HG03558 (cell line): Measurements from ENCODE around the gene BGLAP.

ENCODE experiments used
- ATAC-seq: cut with Tn5 transposase; IDR thresholded peaks from one replicate; pipeline ENCODE4 v1.9.1; 2021; ENCODE audit warnings: moderate number of reproducible peaks; ENCODE audit not compliant: unreplicated experiment; ENCODE audit errors: extremely low read depth

The BGLAP gene

DNA sequence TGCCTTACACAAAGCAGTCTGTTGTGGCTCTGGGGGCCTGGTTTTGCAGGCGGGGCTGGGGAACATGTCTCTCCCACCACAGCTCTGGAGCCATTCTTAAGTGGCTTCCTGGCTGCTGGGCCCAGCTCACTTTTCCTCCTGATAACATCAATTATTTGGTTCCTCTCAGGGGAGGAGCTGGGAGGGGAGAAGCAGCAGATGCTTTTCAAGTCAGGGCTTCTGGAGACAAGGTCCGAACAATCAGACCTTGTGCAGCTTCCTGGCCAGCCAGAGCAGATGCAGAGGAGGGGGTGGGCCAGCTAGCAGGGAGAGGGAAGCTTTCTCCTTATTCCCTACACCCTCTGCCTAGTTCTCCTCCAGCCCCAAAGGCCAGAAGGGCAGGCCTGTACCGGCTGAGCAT, 9.5 kb downstream of the BGLAP start:
- ATAC-seq = no peak

DNA sequence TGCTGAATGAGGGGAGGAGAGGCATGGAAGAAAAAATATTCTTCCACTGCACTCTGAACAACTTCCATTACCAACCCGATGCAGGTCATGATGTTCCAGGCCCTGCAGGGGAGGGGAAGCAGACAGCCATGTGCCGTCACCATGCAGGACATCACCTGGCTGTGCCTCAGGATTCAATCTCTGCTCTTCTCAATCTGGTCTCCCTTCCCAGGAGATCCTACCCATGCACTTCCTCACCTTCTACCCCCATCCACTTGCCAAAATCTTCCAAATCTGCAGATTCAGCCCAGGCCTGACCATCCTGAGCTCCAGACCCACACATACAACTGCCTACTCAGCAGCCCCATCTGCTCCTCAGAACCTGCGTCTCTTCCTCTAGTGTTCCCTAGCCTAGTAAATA, 11.7 kb downstream of the BGLAP start:
- ATAC-seq = no peak

DNA sequence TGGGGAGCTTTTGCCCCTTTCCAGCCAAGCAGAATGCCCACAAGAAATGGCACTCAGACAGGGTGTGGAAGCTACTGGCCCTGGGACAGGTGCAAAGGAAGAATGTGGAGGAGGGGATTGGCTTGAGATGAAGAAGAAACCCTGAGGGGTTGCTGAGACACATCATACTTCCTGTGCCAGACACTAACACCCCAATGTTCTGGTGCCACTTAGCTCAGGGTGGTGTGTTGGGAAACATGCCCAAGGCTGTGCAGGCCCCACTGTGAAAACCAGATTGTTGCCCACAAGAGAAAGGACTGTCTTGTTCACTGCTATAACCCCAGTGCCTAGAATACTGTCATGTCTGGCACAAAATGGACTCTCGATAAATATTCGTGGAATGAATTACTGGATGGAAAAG, 15.7 kb downstream of the BGLAP start:
- no peak for ATAC-seq

DNA sequence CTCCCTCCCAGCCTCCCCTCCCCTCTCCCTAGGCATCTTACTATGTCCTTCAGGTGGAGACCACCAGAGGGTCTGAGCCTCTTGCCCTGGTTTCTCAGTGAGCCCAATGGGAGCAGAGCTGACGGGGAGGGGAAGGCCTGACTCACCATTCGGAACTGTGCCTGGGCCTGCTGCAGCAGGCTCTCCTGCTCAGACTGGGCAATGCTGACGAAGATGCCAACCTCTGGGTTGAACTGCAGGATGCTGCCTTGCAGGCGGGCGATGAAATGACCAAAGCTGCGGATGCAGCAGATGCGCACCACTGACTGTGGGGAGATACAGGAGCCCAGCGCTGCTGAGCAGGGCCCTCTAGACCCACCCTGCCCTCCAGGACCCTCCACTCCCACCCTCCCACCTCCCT, 16.9 kb downstream of the BGLAP start:
- no peak for ATAC-seq

DNA sequence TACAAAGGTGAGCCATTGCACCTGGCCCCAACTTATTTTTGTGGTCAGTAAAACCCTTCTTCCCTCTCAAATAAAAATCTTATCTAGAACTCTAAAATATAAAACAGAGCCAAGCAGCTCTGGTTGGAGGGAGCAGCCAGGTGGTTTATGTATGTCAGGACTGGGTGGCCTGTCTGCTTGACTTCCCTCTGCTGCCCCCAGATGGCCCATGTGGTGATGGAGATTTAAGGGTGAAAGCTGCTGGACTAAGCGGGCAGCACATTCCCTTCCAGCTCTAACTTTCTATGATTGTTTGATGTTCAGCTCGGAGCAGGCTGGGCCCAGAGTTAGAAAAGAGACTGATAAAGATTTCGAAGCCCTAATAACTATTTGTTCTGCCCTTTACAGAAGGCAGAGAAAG, 17.8 kb downstream of the BGLAP start:
- ATAC-seq = no peak

DNA sequence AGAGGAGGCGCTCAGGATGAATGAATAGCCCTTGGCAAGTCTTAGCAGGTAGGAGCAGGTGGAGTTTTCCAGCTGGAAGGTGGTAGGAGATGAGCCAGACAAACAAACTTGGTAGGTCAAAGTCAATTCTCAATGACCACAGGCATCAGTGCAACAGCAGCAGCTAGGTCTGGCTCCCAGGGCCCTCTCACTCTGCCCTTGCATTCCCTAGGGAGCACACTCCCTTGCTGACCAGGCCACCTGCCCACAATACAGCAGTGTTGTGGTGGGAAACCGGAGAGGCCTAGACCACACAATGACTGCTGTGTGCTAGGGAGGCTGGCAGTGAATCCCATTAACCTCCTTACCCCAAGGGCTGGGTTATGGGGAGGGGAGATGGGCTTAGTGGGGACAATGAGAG, 18.9 kb downstream of the BGLAP start:
- no peak for ATAC-seq

DNA sequence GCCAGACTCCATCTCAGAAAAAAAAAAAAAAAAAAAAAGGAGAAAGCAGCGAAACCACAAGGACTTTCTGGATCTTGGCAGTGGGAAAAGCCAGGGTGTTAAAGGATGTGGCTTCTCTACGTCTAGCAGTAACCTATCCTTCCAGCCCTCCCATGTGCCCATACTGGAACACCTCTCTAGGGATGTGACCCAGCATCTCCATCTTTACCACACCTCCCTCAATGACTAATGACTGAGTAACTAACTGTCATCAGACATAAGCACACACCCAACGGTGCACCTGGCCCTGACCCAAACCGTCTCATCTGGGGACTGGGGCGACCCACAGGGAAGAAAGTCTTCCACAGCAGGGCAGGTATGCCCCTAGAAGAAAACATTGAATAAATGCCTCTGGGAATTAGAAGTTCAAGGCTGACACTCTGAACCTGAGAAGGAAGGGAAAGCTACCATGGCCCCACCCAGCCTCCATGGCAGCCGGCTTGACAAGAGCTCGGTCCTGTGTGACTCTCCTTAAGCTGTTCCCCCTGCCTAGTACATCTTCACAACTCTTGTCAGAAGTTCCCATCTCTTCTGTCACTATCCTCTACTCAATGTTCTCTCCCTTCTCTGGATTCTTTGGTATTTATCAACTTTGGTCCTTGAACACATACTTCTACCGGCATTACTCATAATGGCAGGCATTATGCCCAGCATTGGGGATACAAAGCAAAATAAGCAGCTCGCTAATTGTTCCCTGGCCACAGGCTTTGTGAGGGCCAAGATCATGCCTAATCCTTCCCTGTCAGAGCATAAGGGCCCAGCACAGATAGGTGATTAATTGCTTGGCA, 20.7 kb downstream of the BGLAP start:
- no peak for ATAC-seq

DNA sequence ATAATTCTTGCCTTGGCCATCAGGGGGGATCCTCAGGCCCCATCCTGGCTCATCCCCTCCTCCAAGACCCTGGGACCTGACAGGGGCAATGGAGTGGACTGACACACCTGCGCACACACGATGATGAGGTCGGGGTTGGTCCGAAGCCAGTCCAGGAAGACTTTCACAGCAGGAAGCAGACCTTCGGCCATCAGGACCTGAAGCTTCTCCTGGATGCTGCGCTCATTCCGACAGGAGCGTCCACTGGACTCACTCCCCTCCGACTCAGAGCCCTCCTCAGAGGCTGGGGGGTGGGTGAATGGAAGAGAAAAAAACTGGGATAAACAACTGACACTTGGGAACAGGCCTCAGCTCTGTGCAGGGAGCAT, 21.3 kb downstream of the BGLAP start:
- ATAC-seq = no peak

DNA sequence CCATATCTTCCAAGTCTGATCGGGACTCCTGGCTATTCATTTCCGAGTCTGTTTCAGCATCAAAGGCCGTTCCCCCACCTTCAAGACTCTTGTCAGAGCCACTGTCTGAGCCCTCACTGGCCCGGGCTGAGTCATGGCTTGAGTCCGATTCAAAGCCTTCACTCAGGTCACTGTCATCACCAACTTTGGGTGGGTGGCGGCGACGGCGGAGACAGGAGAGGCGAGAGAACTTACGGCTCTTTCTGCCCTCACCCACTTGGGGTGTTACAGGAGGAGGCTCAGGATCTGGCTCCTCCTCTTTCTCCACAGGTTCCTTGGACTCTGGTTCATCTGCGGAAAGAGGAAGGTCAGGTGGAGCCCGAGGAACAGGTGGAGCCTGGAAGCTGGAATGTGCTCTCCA, 24.1 kb downstream of the BGLAP start:
- ATAC-seq = no peak

DNA sequence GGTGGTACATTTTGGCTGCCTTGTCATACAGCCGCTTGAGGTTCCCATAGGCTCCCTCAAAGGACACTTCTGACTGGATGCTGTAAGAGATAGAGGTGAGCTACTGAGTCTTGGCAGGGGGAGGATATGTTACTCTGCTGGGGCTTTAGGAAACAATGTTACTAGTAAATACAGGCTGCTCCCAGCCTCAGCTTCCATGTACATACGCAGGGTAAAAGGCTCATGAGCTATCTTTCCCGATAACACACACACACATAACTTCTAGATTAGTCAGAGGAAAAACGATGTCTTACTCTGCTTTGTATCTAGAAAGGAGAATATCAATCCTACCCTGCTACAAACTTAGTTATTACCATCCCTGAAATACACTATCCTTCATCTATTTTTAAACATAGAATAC, 26.4 kb downstream of the BGLAP start:
- ATAC-seq = no peak

DNA sequence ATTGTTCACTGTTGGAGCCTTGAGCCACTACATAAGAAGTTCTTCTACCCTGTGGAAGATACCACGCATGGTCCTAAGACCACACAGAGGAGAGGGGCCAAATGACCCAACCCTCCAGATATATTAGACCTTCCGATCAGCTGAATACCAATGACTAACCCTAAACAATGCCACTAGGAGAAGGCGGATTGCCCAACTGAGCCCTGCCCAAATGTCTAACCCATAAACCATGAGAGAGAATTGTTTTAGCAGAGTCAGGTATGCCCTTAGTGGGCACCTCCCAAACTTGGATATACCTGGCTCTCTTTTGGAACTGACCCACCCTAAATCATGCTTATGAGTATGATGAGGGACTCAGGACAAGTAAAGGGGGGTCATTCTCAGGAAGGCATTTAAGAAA, 28.3 kb downstream of the BGLAP start:
- ATAC-seq = no peak

DNA sequence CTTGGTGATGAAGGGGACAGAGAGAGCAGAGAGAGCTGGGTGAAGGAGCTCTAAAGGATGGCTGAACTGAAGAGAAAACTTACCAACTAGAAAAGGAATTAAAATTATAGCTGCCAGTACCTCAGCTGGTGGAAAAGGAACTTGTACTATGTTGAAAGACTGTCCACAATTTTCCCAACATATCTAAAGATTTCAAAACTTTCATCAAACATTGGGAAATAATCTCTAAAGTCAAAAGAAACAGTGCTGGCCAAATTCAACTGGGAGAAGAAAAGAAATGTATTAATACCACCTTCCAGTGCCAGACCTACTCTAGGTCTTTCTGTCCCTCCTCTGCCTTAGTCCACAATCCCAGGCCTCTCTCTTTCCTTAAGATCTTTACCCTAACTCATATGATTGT, 34.5 kb downstream of the BGLAP start:
- no peak for ATAC-seq

DNA sequence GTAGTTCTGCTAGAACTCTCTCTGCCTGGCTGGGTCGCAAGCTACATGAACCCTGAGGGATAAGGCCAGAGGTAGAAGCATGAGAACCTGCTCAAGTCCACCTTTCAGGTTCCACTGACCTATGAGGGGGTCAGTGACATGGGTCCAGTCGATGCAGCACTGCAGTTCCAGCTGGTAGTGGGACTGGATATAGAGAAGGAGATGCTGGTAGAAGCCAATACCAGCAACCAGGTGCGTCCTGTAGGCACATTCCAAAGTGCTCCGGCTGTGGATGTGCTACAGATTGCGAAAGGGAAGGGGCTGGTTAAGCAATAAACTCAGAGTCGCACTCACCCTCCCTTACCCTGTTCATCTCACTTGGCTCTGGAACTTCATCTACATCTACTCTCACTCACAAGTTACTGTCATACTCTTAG, 35.0 kb downstream of the BGLAP start:
- ATAC-seq = no peak

DNA sequence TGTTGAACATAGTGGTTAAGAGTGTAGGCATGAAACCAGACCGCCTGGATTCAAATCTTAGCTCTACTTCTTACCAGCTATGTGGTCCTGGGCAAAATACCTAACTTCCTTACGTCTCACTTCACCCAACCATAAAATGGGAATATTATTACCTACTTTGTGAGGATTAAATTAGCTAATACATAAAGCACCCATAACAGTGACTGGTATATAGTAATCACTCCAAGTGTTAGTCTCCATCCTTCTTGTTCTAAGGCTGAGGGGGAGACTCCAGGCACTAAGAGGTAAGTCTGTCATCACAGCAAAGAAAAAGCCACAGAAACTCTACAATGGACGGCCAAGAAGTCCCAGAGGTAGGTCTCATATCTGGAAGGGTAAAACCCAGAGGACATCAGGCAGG, 37.9 kb downstream of the BGLAP start:
- no peak for ATAC-seq

DNA sequence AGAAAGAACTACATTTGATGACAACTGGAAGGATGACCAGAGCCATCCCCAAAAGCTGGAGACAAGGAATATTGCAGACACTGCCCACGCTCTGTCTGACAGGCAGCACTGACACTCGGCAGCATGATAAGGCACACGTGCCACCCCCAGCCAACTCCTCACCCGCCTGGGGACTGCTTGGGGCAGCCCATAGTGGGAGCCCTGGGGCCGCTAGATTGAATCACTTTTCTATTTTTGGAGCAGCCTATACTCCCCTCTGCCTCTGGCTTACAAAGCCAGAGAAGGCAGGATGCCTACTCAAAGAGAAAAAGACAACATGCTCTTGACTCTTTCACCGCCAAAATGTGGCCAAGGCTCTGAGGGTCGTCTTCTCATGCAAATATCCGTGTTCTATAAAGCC, 39.3 kb downstream of the BGLAP start:
- ATAC-seq = peak; percentile 32

DNA sequence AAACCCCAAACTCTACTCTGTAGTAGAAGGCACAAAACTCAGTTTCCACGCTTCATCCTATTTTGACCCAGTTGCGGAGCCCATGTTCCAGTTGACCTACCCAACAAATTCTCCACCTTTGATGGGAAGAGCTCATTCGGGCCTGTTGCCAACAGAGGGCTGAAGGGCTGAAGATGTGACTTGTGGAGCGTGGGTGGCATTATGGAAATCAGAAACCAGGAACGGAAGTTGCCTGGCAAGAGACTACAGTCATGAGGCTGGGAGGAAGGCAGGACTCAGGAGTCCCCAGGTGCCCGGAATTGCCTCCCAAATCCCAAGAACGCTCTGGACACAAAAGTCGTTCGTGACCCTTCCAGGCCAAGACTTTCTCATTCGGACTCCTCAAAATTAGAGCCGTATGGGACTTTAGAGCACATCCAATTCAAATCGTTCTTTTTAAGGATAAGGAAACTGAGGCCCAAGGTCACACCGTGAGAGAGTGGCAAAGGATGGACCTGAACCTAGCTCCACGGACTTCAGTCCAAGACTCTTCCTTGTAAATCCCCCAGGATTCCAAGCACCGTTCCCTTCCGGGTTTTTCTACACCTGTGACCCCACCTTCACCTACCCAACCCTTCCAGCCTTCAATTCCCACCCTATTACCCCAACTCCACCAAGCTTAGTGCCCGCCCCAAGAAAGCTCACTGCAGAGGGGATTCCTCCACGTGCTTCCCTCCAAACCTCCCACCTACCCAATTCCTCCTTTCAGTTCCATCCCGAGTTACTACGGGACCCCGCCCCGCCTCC, 39.9 kb downstream of the BGLAP start:
- no peak for ATAC-seq

DNA sequence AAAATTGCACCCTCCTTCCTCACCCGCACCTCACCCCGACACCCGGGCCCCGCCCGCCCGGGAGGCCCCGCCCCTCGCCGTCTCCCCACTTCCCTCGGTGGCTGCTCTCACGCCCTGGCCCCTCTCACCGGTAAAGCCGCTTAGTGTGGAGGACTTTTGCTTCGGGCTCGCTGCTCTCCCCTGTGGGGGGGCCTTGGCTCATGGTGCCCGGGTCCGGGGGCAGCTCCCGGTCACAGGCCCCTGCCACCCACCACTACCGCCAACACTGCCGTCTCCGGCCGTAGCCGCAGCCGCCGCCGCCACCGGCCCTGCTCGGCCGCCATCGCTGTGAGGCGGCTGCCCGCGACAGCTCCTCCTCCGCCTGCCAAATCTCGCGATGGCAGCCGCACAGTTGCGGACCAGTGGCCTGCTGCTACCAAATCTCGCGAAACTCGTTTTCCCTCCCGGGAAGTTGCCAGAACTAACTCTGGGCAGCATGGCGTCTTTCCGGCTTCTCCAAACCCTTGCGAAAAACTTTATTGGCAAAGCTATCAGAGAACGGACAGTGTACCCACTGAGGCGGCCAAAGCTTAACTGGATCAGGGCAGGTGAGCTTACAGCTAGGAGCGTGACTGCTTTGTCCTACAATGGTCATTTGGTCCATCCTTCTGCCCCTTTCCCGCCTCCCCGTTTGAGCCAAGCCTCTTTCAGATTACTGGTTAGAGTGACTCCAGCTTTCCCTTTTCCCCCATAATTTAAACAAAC, 40.7 kb downstream of the BGLAP start, which contains the start of gene SMG5:
TSS of gene SMG5 (minus strand) at position 347 of the 744 bp plus-strand sequence. CDS start at position 202, 145 bp downstream.
- peak; percentile 71 for ATAC-seq

DNA sequence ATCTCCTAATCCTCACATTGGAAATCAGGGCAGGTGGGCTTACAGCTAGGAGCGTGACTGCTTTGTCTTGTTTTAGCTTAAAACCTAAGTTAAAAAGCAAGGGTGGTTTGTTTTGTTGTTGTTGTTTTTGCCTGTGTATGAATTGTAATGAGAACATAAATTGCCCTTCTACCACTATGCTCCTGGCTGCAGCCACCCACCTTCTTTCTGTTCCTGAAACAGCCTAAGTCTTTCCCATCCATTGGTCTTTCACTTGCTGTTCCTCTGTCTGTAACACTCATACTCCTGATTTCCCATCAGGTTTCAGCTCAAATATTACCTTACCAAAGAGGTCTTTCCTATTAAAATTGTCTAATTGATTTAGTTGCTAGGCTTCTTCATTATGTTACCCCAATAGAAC, 41.5 kb downstream of the BGLAP start:
- ATAC-seq = no peak

DNA sequence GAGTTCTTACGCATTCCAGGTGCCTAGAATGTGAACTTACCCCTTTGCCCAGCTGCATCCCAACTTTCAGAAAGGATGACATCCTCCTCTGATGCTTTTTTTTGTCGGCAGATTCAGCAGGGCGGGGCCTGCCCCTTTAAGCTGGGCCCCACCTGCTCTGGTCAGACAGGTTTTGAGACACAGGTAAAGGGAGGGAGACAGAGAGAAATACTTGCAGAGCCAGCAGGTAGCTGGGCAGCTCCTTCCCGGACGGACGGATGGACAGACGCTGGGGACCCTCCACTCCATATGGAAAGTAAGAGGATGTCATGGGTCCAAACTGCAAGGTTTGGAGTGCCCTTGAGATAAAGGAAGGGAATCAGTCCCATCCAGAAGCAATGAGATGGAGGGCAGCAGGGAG, 42.1 kb downstream of the BGLAP start, which contains the start of gene TMEM79:
TSS of gene TMEM79 (plus strand) at position 214 of the 400 bp plus-strand sequence. CDS start 902 bp downstream, outside the sequence.
- ATAC-seq = no peak

DNA sequence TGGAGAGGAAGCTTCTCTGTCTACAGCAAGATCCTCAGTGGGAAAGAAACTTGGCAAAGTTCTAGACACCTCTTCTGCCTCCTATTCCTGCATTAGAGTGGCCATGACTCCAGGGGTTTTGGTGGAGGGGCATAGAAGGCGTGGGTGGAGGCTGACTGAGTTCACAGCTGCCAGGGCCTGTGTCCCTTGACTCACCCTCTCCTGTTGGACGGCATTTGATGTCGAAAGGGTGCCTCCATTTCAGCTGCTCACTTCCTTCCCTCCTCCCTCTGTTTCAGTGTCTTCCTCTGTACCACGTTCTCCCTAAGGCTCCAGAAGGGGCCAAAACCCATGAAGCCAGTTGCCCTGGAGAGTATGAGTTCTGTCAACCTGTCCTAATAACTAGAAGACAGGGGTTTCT, 42.8 kb downstream of the BGLAP start:
- no peak for ATAC-seq

DNA sequence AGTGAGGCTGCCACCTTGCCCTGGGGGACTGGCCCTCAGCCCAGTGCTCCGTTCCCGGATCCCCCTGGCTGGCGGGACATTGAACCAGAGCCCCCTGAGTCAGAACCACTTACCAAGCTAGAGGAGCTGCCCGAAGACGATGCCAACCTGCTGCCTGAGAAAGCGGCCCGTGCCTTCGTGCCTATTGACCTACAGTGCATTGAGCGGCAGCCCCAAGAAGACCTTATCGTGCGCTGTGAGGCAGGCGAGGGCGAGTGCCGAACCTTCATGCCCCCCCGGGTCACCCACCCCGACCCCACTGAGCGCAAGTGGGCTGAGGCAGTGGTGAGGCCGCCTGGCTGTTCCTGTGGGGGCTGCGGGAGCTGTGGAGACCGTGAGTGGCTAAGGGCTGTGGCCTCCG, 43.5 kb downstream of the BGLAP start:
- ATAC-seq = no peak
